Ascending aorta (tissue), 2 donors: ENCODE measurements around the gene RASGRP2. TPM values are rescaled to one million over a fixed set of nuclear protein-coding genes. Genes with fewer than 3 reads are reported as not detected.

Experiments used
- DNase-seq, 2 donors: peaks; one replicate each; pipeline ENCODE4 v3.0.0-alpha.2; 2019; ENCODE audit warnings: low spot score in 2 of 2
- H3K27ac ChIP-seq, 2 donors: fragments of 200-600 bp; sonication (generic); one replicate each; pipeline ENCODE4 v1.5.1; 2016 to 2017; ENCODE audit warnings: mild to moderate bottlenecking in 1 of 2
- H3K27me3 ChIP-seq: fragments of 200-600 bp; sonication (generic); one replicate; pipeline ENCODE4 v1.5.1; 2017
- H3K36me3 ChIP-seq, 2 donors: fragments of 200-600 bp; sonication (generic); one replicate each; pipeline ENCODE4 v1.5.1; 2016
- H3K4me1 ChIP-seq, 2 donors: fragments of 200-600 bp; sonication (generic); one replicate each; pipeline ENCODE4 v1.5.1; 2016 to 2017; ENCODE audit warnings: mild to moderate bottlenecking in 1 of 2
- H3K4me3 ChIP-seq, 2 donors: fragments of 200-600 bp; sonication (generic); one replicate each; pipeline ENCODE4 v1.5.1; 2016 to 2017; ENCODE audit warnings: mild to moderate bottlenecking in 1 of 2
- H3K9me3 ChIP-seq, 2 donors: fragments of 200-600 bp; sonication (generic); one replicate each; pipeline ENCODE4 v1.5.1; 2016
- CTCF ChIP-seq, 3 experiments: fragments of 200-600 bp in 2 of 3; fragments of 450-650 bp in 1 of 3; sonication (generic) in 2 of 3; IDR thresholded peaks; one replicate each; pipeline ENCODE4 v1.5.1; 2016 to 2019; ENCODE audit warnings: antibody characterized with exemption in 3 of 3, mild to moderate bottlenecking in 1 of 3, moderate library complexity in 1 of 3
- intact Hi-C: fragments of 100-400 bp; cut with DNase I; formaldehyde crosslinking; loops from one replicate; pipeline ENCODE4 v1.15.1; 2023
- total RNA-seq: library from RNA; depleted of rRNA; stranded (reverse); fragments of >200 nt; gene quantifications from one replicate; pipeline ENCODE4 v1.1.0, GENCODE V29; 2016

Gene RASGRP2
- total RNA-seq, 1 donor from 2014 or later, result 44.2 TPM

- Histone ChIP-seq H3K4me3 (no peak overlapping the region), H3K27me3 (no peaks in the 10 kb centered on the region), H3K4me1 (no peaks in the 10 kb centered on the region), H3K36me3 (peaks cover 13 to 18% of the 10 kb centered on the region in 2 donors), H3K9me3 (no peaks in the 10 kb centered on the region), H3K27ac (no peak overlapping the region)
- TF ChIP-seq CTCF (IDR thresholded peaks at IDR 0.05), result no peak
- intact Hi-C loops, result no loop called here
- peak in 1 of 2 donors; percentile 4 for DNase-seq
These were observed 41.1 kb upstream of the RASGRP2 start for GRCh38 chr11:64784813-64785581.

- TF ChIP-seq CTCF (IDR thresholded peaks at IDR 0.05), result peak in 1 of 3 experiments; percentile 8
- Histone ChIP-seq H3K4me3 (peak within 1 kb of the TSS; percentile 85 to 95), H3K9me3 (no peaks in the 10 kb centered on the region), H3K27ac (peak within 1 kb of the TSS; percentile 99 to 100), H3K27me3 (no peaks in the 10 kb centered on the region), H3K4me1 (peaks cover 17 to 34% of the 10 kb centered on the region in 2 donors), H3K36me3 (peaks cover 29 to 35% of the 10 kb centered on the region in 2 donors)
- intact Hi-C loops, result loop anchor here (1.0 to 2.0 kb wide), 3 partner anchors 25 to 32 kb away; partner anchors contain the start of genes MAP4K2 and MEN1
- DNase-seq, result peak; percentile 98 to 99
These were observed 34.7 kb upstream of the RASGRP2 start, which contains the start of gene SF1 for GRCh38 chr11:64778473-64779298. Gene SF1, minus strand, starts transcription at chr11:64778542. Its CDS starts 150 bp downstream, at chr11:64778392.

DNA sequence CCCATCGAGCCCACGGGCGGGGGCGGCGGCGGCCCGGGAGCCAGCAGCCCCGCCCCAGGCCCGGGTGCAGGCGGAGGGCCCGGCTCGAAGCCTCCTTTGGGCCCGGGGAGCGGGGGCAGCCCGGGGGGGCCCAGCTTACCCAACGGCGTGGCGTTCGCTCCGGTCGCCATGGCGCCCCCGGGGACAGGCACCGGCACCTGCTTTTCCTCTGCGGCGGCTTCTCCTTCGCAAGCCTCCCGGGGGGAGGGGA, 34.2 kb upstream of the RASGRP2 start:
- H3K36me3 ChIP-seq, result peaks cover 35 to 40% of the 10 kb centered on the region in 2 donors
- H3K9me3 ChIP-seq, result no peaks in the 10 kb centered on the region
- no peak for TF ChIP-seq CTCF (IDR thresholded peaks at IDR 0.05)
- peak overlapping the region; percentile 85 to 95 for H3K4me3 ChIP-seq
- H3K27ac ChIP-seq, result peak overlapping the region; percentile 99 to 100
- intact Hi-C loops, result loop anchor here (1.0 to 2.0 kb wide), 2 partner anchors 32 to 33 kb away; partner anchors contain the start of gene MEN1
- DNase-seq, result no peak
- peaks cover 17 to 39% of the 10 kb centered on the region in 2 donors for H3K4me1 ChIP-seq
- no peaks in the 10 kb centered on the region for H3K27me3 ChIP-seq

DNA sequence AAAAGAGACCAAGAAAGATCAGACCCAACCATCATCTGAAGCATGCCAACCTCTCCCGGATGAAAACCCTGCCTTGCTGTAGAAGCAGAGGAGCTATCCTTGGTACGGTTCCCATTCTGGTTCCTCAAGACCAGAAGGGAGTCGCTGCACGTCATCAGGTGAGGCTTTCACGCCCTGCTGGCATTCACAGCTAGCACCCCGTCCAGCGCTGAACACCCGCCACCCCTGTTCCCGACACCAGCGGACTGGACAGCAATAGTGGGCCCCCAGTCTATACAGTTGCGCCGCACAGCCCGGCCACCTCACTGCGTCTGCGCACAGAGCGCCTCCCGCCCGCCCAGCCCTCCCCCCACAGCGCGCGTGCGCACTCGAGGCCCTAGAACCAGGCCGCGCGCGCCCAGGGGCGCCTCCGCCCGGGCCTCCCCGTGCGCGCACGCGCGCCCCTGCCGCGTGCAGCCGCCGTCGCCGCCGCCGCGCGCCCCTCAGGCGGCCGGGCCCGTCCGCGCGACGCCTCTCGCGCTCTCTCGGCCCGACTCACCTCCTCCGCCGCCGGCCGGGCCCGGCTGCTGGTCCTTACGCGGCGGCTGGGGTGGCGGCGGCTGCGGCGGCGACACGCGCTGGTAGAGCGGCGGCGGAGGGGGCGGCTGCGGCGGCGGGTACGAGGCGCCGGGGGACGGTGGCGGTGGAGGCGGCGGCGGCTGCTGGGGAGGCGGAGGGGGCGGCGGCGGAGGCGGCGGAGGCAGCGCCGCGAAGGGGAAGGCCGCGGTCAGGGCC, 33.7 kb upstream of the RASGRP2 start:
- H3K27ac ChIP-seq, result peak overlapping the region; percentile 99 to 100
- TF ChIP-seq CTCF (IDR thresholded peaks at IDR 0.05), result no peak
- no peaks in the 10 kb centered on the region for H3K27me3 ChIP-seq
- intact Hi-C loops, result loop anchor here (1.0 to 2.0 kb wide), 3 partner anchors 17 to 33 kb away; partner anchors contain the start of gene MEN1
- H3K4me1 ChIP-seq, result peaks cover 20 to 43% of the 10 kb centered on the region in 2 donors
- DNase-seq, result peak in 1 of 2 donors; percentile 89
- H3K4me3 ChIP-seq, result peak overlapping the region; percentile 85 to 95
- H3K36me3 ChIP-seq, result peaks cover 40 to 45% of the 10 kb centered on the region in 2 donors
- no peaks in the 10 kb centered on the region for H3K9me3 ChIP-seq

GRCh38 chr11:64776875-64777274, 32.9 kb upstream of the RASGRP2 start:
- intact Hi-C loops, result loop anchor here (2.0 kb wide), 1 partner anchor 16 kb away; no protein-coding TSS in a partner anchor

More at GRCh38 chr11:64776875-64777274, 32.9 kb upstream of the RASGRP2 start:
- peak in 1 of 2 donors; percentile 51 for DNase-seq
- Histone ChIP-seq H3K9me3 (no peaks in the 10 kb centered on the region), H3K4me1 (peaks cover 20 to 49% of the 10 kb centered on the region in 2 donors), H3K27ac (peak overlapping the region; percentile 57 to 100), H3K27me3 (no peaks in the 10 kb centered on the region), H3K36me3 (peaks cover 47 to 53% of the 10 kb centered on the region in 2 donors), H3K4me3 (peak overlapping the region; percentile 85 to 95)
- no peak for TF ChIP-seq CTCF (IDR thresholded peaks at IDR 0.05)
